Neural cell (in vitro differentiated cells): Measurements from ENCODE around the gene SEMA4F.

Source experiments
- CTCF ChIP-seq: fragments of 450-650 bp; IDR thresholded peaks from 2 replicates; pipeline ENCODE4 v1.5.1; 2014; ENCODE audit warnings: antibody characterized with exemption, mild to moderate bottlenecking, moderate library complexity; ENCODE audit not compliant: poor library complexity, severe bottlenecking
- EZH2 ChIP-seq: fragments of 200-600, 300-800 bp; shearing (Covaris generic), sonication (generic); IDR thresholded peaks from 2 replicates; pipeline ENCODE4 v1.6.1; 2014; ENCODE audit warnings: antibody characterized with exemption, low read length, borderline replicate concordance, mild to moderate bottlenecking; ENCODE audit not compliant: insufficient read depth, poor library complexity, severe bottlenecking
- REST ChIP-seq: IDR thresholded peaks from 2 replicates; pipeline ENCODE4 v1.6.1; 2012; ENCODE audit warnings: borderline replicate concordance

GRCh38 chr2:74676331-74676730 is 22.3 kb downstream of the SEMA4F start:
- TF ChIP-seq EZH2 = no peak
- no peak for TF ChIP-seq CTCF
- TF ChIP-seq REST = no peak
